Skeletal muscle cell (primary cell): Measurements from ENCODE around the gene TMEM40.

Source experiments
- DNase-seq: peaks from one replicate; pipeline ENCODE4 v3.0.0-alpha.2; 2010; ENCODE audit warnings: low read depth
- H3K4me3 ChIP-seq: 2 replicates; pipeline ENCODE4 v1.5.1; 2011; ENCODE audit warnings: low read depth, mild to moderate bottlenecking, control low read depth, low read length, moderate library complexity

Gene TMEM40

GRCh38 chr3:12753275-12754028 is 5.6 kb downstream of the TMEM40 start:
- H3K4me3 ChIP-seq: no peak overlapping the region
- DNase-seq: no peak

- H3K4me3 ChIP-seq: no peak overlapping the region
These were observed 6.2 kb downstream of the TMEM40 start for GRCh38 chr3:12752809-12753208.

GRCh38 chr3:12752102-12752501 is 7.0 kb downstream of the TMEM40 start:
- no peak overlapping the region for H3K4me3 ChIP-seq
- no peak for DNase-seq

More at GRCh38 chr3:12752809-12753208, 6.2 kb downstream of the TMEM40 start:
- DNase-seq: no peak

- DNase-seq: no peak
These were observed 7.5 kb downstream of the TMEM40 start for GRCh38 chr3:12751571-12751970.

GRCh38 chr3:12750658-12751071 is 8.4 kb downstream of the TMEM40 start:
- H3K4me3 ChIP-seq: no peak overlapping the region
- peak; percentile 56 for DNase-seq

More at GRCh38 chr3:12751571-12751970, 7.5 kb downstream of the TMEM40 start:
- no peak overlapping the region for H3K4me3 ChIP-seq

- peak; percentile 56 for DNase-seq
- H3K4me3 ChIP-seq: no peak overlapping the region
These were observed 8.8 kb downstream of the TMEM40 start for GRCh38 chr3:12750223-12750622.

GRCh38 chr3:12748477-12748876 is 10.6 kb downstream of the TMEM40 start:
- DNase-seq: no peak
- H3K4me3 ChIP-seq: no peak overlapping the region

- no peak overlapping the region for H3K4me3 ChIP-seq
- no peak for DNase-seq
These were observed 12.6 kb downstream of the TMEM40 start for GRCh38 chr3:12746419-12746818.

- no peak for DNase-seq
- H3K4me3 ChIP-seq: no peak overlapping the region
These were observed 14.7 kb downstream of the TMEM40 start for GRCh38 chr3:12744326-12744725.

- no peak for DNase-seq
These were observed 15.5 kb downstream of the TMEM40 start for GRCh38 chr3:12743583-12743982.

GRCh38 chr3:12742330-12743107 is 16.5 kb downstream of the TMEM40 start:
- no peak overlapping the region for H3K4me3 ChIP-seq
- DNase-seq: no peak

More at GRCh38 chr3:12743583-12743982, 15.5 kb downstream of the TMEM40 start:
- H3K4me3 ChIP-seq: no peak overlapping the region

GRCh38 chr3:12741209-12741608 is 17.9 kb downstream of the TMEM40 start:
- H3K4me3 ChIP-seq: no peak overlapping the region

GRCh38 chr3:12737833-12738232 is 21.2 kb downstream of the TMEM40 start:
- DNase-seq: no peak

More at GRCh38 chr3:12741209-12741608, 17.9 kb downstream of the TMEM40 start:
- no peak for DNase-seq

GRCh38 chr3:12737319-12737718 is 21.7 kb downstream of the TMEM40 start:
- no peak overlapping the region for H3K4me3 ChIP-seq
- no peak for DNase-seq

More at GRCh38 chr3:12737833-12738232, 21.2 kb downstream of the TMEM40 start:
- no peak overlapping the region for H3K4me3 ChIP-seq

GRCh38 chr3:12734960-12735359 is 24.1 kb downstream of the TMEM40 start:
- no peak for DNase-seq
- H3K4me3 ChIP-seq: no peak overlapping the region

GRCh38 chr3:12733566-12733965 is 25.5 kb downstream of the TMEM40 start:
- no peak overlapping the region for H3K4me3 ChIP-seq
- no peak for DNase-seq

- no peak overlapping the region for H3K4me3 ChIP-seq
- DNase-seq: no peak
These were observed 28.4 kb downstream of the TMEM40 start for GRCh38 chr3:12730506-12731242.

- no peak overlapping the region for H3K4me3 ChIP-seq
- DNase-seq: no peak
These were observed 29.9 kb downstream of the TMEM40 start for GRCh38 chr3:12729051-12729651.

GRCh38 chr3:12727937-12728336 is 31.1 kb downstream of the TMEM40 start:
- no peak overlapping the region for H3K4me3 ChIP-seq
- no peak for DNase-seq
